GM15510 (cell line): ENCODE measurements around the gene UBE2J2.

ENCODE experiments used
- POLR2A ChIP-seq: IDR thresholded peaks from 3 replicates; pipeline ENCODE4 v1.6.1; 2011; ENCODE audit warnings: borderline replicate concordance; ENCODE audit not compliant: insufficient read length; ENCODE audit errors: extremely low read depth

UBE2J2 gene

GRCh38 chr1:1304331-1305299 is 31.0 kb upstream of the UBE2J2 start:
- no peak for TF ChIP-seq POLR2A

GRCh38 chr1:1303736-1304135 is 30.1 kb upstream of the UBE2J2 start:
- TF ChIP-seq POLR2A, result no peak

GRCh38 chr1:1302951-1303509 is 29.4 kb upstream of the UBE2J2 start:
- TF ChIP-seq POLR2A, result no peak

- TF ChIP-seq POLR2A, result no peak
Measured at GRCh38 chr1:1302006-1302430, 28.4 kb upstream of the UBE2J2 start.

- TF ChIP-seq POLR2A, result no peak
Measured at GRCh38 chr1:1300352-1300739, 26.7 kb upstream of the UBE2J2 start.

GRCh38 chr1:1299686-1300351 is 26.2 kb upstream of the UBE2J2 start:
- no peak for TF ChIP-seq POLR2A

- TF ChIP-seq POLR2A, result no peak
Measured at GRCh38 chr1:1298861-1299685, 25.4 kb upstream of the UBE2J2 start.

GRCh38 chr1:1297802-1298424 is 24.3 kb upstream of the UBE2J2 start:
- no peak for TF ChIP-seq POLR2A

- TF ChIP-seq POLR2A, result no peak
Measured at GRCh38 chr1:1296070-1297061, 22.7 kb upstream of the UBE2J2 start.

GRCh38 chr1:1295154-1295923 is 21.7 kb upstream of the UBE2J2 start:
- no peak for TF ChIP-seq POLR2A

GRCh38 chr1:1294250-1294890 is 20.7 kb upstream of the UBE2J2 start:
- TF ChIP-seq POLR2A, result no peak
